Measurements from ENCODE around the gene NCKAP5L.
"Not testable (repeated sequence)": the region's sequence is repeated elsewhere in the genome, so short reads cannot be mapped to it uniquely, and the experiment has no call there.

Gene NCKAP5L

GRCh38 chr12:49864798-49865090 lies 36.5 kb upstream of the NCKAP5L start:
- no peak for DNase-seq (ENCODE audit: low read depth)

DNA sequence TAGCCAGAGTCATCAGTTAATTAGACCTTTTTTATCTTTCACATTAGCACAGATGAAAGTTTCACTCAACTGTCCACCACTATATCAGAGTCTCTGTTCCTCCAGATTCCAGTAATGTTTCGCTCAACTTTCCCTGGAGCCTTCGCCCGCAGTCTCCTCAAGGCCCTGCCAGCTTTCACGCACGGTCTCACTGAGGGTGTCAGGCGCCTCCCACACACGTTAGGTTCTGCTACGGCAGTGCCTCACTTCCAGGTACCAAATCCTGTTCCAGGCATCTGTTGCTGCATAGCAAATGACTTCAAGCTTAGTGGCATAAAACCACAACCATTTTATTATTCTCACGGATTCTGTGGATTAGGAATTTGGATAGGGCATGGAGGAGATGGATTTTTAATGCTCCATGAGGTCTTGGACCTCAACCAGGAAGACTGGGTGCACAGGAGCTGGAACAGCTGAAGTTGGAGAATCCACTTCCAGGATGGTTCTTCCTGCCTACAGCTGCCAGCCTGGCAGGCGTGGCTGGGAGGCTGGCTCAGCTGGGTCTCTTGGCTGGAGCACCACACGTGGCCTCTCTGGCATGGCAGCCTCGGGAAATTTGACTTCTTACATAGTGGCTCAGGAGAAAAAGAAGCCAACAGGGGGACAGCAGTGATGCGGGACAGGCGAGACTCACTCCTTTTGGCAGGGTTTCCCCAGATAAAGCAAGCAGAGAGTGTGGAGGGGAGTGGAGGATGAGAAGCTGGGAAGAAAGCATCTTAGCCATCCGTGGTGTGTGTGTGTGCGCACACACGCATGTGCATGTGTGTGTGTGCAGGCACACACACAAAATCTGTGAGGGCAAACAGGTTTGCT lies 36.0 kb upstream of the NCKAP5L start:
- DNase-seq (ENCODE audit: low read depth): no peak

DNA sequence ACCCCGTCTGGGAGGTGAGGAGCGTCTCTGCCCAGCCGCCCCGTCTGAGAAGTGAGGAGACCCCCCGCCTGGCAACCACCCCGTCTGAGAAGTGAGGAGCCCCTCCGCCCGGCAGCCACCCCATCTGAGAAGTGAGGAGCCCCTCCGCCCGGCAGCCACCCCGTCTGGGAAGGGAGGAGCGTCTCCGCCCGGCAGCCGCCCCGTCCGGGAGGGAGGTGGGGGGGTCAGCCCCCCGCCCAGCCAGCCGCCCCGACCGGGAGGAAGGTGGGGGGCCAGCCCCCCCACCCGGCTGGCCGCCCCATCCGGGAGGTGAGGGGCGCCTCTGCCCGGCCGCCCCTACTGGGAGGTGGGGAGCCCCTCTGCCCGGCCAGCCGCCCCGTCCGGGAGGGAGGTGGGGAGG lies 32.7 kb upstream of the NCKAP5L start:
- DNase-seq (ENCODE audit: low read depth): not testable (repeated sequence)

GRCh38 chr12:49855890-49856289 lies 27.7 kb upstream of the NCKAP5L start:
- DNase-seq (ENCODE audit: low read depth): not testable (repeated sequence)

- no peak for DNase-seq (ENCODE audit: low read depth)
Measured at GRCh38 chr12:49854976-49855375, 26.8 kb upstream of the NCKAP5L start.

DNA sequence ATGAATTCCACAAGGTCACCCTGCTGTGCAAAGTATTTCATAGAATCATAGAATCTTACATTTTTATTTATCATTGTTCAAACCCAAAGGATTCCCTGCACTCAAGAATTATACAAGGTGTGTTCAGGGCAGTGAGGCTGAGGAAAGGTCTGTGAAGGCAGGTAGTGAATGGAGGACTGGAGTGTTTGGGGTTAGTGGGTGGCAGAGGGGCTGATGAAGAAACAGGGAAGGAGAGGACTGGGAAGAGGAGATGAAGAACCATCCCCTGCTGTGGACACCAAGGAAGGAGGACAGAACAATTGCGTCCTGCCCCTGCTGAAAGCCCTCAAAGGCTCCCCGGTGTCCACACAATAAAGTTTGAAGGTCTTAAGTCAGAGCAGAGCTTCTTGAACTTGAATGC lies 25.5 kb upstream of the NCKAP5L start:
- DNase-seq (ENCODE audit: low read depth): no peak

GRCh38 chr12:49847161-49847560 lies 18.9 kb upstream of the NCKAP5L start:
- no peak for DNase-seq (ENCODE audit: low read depth)

DNA sequence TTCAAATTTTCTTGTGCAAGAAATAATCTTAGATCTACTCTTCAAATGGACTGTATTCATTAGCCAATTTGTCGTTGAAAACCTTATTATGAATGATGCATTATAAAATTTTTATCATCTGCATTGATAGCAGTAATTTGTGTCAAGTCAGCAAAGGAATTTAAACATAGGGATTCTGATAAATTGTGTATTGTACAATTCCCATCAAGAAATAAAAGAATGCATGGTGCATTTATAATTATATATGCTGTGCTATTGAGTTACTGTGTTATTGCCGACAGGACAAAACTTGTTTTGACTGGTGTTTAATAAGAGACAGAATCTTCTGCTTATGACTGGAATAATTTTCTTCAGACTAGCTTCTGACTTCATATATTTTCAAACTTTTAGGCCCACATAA lies 17.8 kb upstream of the NCKAP5L start:
- no peak for DNase-seq (ENCODE audit: low read depth)

DNA sequence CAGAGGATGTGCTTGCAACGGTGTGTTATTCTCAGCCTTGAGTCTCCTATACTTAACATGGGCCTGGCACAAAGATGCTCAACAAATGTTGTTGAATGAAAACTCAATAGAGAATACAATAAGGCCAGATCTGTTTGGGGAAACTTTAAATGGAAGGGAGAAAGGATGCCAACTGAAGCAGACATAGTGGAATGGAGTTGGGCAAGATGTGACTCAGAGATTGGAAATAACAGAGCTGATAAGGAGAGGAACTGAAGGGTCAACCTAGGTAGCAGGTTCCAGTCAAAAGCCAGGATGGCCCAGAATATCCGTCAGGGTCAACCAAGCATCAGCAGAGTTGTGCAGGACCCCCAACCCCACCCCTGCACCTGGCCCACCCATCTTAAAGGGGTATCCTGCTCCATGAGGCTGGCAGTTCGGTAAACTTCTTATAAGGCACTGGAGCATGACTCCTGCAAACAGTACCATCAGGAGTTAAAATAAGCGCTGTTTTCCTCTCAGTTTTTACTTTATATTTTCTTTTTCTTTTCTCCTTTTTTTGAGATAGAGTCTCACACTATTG lies 15.7 kb upstream of the NCKAP5L start:
- DNase-seq (ENCODE audit: low read depth): no peak

- DNase-seq (ENCODE audit: low read depth): no peak
Measured at GRCh38 chr12:49843411-49843810, 15.2 kb upstream of the NCKAP5L start.

- peak; percentile 85 for DNase-seq (ENCODE audit: low read depth)
Measured at GRCh38 chr12:49842519-49843352, 14.5 kb upstream of the NCKAP5L start, which contains the start of gene BCDIN3D. Gene BCDIN3D (minus strand): TSS chr12:49843106. CDS start chr12:49843087, 19 bp downstream.

GRCh38 chr12:49838973-49839633 lies 10.9 kb upstream of the NCKAP5L start:
- DNase-seq (ENCODE audit: low read depth): no peak

GRCh38 chr12:49832836-49833421 lies 4.7 kb upstream of the NCKAP5L start:
- DNase-seq (ENCODE audit: low read depth): peak; percentile 64

GRCh38 chr12:49831717-49832116 lies 3.5 kb upstream of the NCKAP5L start:
- no peak for DNase-seq (ENCODE audit: low read depth)

DNA sequence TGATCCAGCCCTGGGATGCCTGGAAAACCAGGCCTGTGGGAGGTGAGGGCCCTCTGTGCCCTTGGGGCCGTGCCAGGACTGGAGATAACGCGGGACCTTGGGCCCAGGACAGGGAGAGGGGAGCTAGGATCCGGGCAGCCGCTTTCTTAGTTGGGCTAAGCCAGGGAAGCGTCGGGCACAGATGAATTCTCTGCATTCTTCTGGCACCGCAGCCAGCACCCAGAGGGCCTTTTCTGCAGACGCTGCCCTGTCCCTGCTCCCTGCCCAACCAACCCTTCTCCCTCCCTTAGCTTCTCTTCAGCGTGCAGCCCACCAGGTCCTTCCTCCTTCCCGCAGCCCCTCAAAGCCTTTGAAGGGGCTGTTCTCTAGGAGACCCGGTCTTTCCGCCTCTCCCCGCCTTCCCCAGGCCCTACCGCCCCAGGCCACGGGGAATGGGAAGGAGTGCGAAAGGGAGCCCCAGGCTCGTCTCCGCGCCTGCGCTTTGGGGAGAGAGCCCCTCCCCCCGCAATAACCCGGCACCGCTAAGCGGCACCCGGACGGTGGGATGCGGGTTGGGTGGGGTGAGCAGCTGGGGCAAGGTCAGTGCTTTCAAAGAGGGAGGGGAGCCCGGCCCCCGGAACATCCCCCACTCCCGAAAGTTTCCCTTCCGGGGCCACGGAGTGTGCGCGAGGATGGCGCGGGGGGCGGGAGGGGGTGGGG lies 663 bp downstream of the NCKAP5L start:
- no peak for DNase-seq (ENCODE audit: low read depth)

- no peak for DNase-seq (ENCODE audit: low read depth)
Measured at GRCh38 chr12:49827051-49827400, 1.2 kb downstream of the NCKAP5L start.

- no peak for DNase-seq (ENCODE audit: low read depth)
Measured at GRCh38 chr12:49825971-49826421, 2.2 kb downstream of the NCKAP5L start.

- DNase-seq (ENCODE audit: low read depth): peak; percentile 53
Measured at GRCh38 chr12:49825360-49825970, 2.7 kb downstream of the NCKAP5L start.

GRCh38 chr12:49824895-49825294 lies 3.3 kb downstream of the NCKAP5L start:
- peak; percentile 82 for DNase-seq (ENCODE audit: low read depth)

GRCh38 chr12:49824416-49824815 lies 3.8 kb downstream of the NCKAP5L start:
- DNase-seq (ENCODE audit: low read depth): no peak

DNA sequence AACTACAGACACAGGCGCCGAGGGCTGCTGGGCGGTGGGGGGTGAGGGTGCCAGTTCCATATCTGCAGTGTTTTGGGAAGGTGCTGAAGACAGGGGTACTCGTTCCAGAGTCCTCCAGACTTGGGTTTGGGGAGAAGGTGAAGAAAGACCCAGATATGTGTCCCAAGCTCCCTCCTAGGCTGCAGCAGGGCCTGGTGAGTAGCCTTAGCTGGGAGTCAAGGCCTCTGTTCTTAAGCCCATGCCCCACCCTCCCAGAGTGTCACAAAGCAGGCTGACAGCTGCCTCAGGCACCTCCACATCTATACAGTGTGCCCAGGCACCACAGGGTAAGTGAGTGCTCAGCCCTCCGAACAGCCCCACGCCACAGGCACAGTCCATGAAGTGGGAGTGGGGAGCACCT lies 4.3 kb downstream of the NCKAP5L start:
- no peak for DNase-seq (ENCODE audit: low read depth)
